Activated naive CD8-positive, alpha-beta T cell treated with anti-CD3 and anti-CD28 coated beads, Interleukin-2, amount 50 U/mL, for 24 hours (primary cell): ENCODE data around the gene MORC1.

Experiments
- ATAC-seq: fragments of 150-1000 bp; cut with Tn5 transposase; one replicate; pipeline ENCODE4 v1.10.0; 2021
- DNase-seq: peaks from one replicate; pipeline ENCODE4 v3.0.0; 2021
- H3K27ac Mint-ChIP-seq: one replicate; pipeline ENCODE4 v1.8.0; 2021; ENCODE audit warnings: mild to moderate bottlenecking, mixed read lengths
- H3K27me3 Mint-ChIP-seq: one replicate; pipeline ENCODE4 v1.8.0; 2021; ENCODE audit warnings: mixed read lengths
- H3K36me3 Mint-ChIP-seq: one replicate; pipeline ENCODE4 v1.8.0; 2021; ENCODE audit warnings: low read depth, mixed read lengths
- H3K4me1 Mint-ChIP-seq: one replicate; pipeline ENCODE4 v1.8.0; 2021; ENCODE audit warnings: mixed read lengths
- H3K4me3 Mint-ChIP-seq: one replicate; pipeline ENCODE4 v1.8.0; 2021; ENCODE audit warnings: mild to moderate bottlenecking, moderate library complexity, mixed read lengths
- H3K9me3 Mint-ChIP-seq: one replicate; pipeline ENCODE4 v1.8.0; 2021; ENCODE audit warnings: mixed read lengths

Gene MORC1

GRCh38 chr3:108953700-108954099, 164.2 kb downstream of the MORC1 start, which contains the start of gene GUCA1C:
Gene GUCA1C, minus strand, starts transcription at chr3:108953879. Its CDS starts 117 bp downstream, at chr3:108953762.
- no peaks in the 10 kb centered on the region for H3K36me3 Mint-ChIP-seq
- no peaks in the 10 kb centered on the region for H3K4me1 Mint-ChIP-seq
- H3K27me3 Mint-ChIP-seq: peaks cover 14% of the 10 kb centered on the region
- ATAC-seq: no peak
- no peak within 1 kb of the TSS for H3K4me3 Mint-ChIP-seq
- no peak for DNase-seq
- no peaks in the 10 kb centered on the region for H3K9me3 Mint-ChIP-seq
- no peak within 1 kb of the TSS for H3K27ac Mint-ChIP-seq

DNA sequence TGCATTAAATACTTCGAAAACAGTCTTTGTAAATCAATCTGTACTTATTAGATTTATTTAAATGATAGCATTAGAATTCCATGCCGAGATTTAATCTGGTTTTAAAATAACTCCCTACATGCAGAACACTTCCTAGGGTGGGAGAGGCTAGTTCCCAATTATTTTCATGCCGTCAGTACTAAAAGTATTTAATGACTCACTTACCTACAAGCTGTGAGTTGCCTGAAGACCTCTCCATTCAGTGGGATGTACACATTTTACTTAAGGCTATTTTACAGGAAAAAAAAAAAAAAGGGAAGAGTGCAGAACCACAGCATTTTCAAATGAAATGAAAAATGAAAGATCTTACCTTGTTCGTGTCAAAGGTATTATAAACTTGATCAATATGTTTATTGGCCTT, 164.7 kb downstream of the MORC1 start:
- Mint-ChIP-seq H3K27ac (no peak overlapping the region), H3K4me3 (no peak overlapping the region), H3K27me3 (peaks cover 14% of the 10 kb centered on the region), H3K4me1 (no peaks in the 10 kb centered on the region), H3K36me3 (no peaks in the 10 kb centered on the region), H3K9me3 (no peaks in the 10 kb centered on the region)
- DNase-seq (no peak), ATAC-seq (no peak)

- Mint-ChIP-seq H3K4me3 (no peak overlapping the region), H3K4me1 (no peaks in the 10 kb centered on the region), H3K9me3 (no peaks in the 10 kb centered on the region), H3K27me3 (peaks cover 14% of the 10 kb centered on the region), H3K36me3 (no peaks in the 10 kb centered on the region), H3K27ac (no peak overlapping the region)
- DNase-seq (no peak), ATAC-seq (no peak)
Measured at GRCh38 chr3:108951820-108952501, 166.0 kb downstream of the MORC1 start.

DNA sequence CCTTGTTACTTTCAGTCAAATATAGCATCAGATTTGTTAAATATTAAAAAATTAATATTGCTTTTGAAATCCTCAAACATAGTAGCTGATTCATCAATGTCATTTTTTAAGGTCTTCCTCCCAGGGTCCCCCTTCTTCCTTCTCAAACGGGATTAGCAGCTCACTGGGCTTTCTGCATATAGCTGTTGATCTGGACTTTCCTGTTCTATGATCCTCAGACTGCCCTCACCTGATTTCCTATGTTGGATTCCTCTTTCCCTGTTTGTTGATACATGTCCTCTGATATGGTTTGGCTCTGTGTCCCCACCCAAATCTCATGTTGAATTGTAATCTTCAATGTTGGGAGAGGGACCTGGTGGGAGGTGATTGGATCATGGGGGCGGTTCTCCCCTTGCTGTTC, 170.1 kb downstream of the MORC1 start:
- Mint-ChIP-seq H3K36me3 (no peaks in the 10 kb centered on the region), H3K4me3 (no peak overlapping the region), H3K9me3 (no peaks in the 10 kb centered on the region), H3K4me1 (no peaks in the 10 kb centered on the region), H3K27me3 (peaks cover 5% of the 10 kb centered on the region), H3K27ac (no peak overlapping the region)
- ATAC-seq (no peak), DNase-seq (no peak)

GRCh38 chr3:108946292-108947285, 171.3 kb downstream of the MORC1 start:
- no peaks in the 10 kb centered on the region for H3K36me3 Mint-ChIP-seq
- H3K27ac Mint-ChIP-seq: no peak overlapping the region
- H3K9me3 Mint-ChIP-seq: no peaks in the 10 kb centered on the region
- H3K4me1 Mint-ChIP-seq: no peaks in the 10 kb centered on the region
- no peak overlapping the region for H3K4me3 Mint-ChIP-seq
- H3K27me3 Mint-ChIP-seq: peaks cover 2% of the 10 kb centered on the region
- ATAC-seq (peak; percentile 33), DNase-seq (no peak)

DNA sequence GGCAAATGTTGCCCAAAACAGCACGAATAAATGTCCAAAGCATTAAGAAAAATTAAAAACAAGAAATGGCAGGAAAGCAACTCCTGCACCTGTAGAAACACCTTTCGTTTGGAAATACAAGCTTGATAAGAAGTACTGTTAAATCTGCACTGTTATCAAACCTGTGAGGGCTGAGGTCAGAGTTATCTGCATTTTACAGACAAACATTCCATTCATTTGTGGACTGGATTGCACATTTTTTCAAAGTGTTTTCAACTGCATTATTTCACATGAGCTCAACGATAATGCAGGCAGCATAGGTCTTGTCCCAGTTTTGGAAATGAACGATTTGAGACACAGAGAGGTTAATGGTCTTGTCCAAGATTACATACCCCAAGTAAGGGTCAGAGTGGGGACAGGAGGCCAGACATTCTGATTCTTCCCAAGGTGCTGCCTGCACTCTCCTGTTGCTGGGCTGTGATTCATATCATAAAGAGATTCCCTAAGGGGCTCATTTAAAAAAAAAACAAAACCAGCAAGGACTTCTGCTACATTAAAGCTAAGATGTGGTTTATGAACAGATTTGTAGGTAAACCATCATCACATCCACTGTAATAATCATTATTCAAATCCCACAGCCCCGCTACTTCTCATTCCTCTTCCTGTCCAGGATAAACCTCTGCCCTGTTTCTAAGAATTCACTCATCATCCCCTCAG, 177.2 kb downstream of the MORC1 start:
- Mint-ChIP-seq H3K4me3 (no peak overlapping the region), H3K9me3 (no peaks in the 10 kb centered on the region), H3K4me1 (no peaks in the 10 kb centered on the region), H3K27ac (no peak overlapping the region), H3K27me3 (no peaks in the 10 kb centered on the region), H3K36me3 (no peaks in the 10 kb centered on the region)
- ATAC-seq: no peak
- no peak for DNase-seq

DNA sequence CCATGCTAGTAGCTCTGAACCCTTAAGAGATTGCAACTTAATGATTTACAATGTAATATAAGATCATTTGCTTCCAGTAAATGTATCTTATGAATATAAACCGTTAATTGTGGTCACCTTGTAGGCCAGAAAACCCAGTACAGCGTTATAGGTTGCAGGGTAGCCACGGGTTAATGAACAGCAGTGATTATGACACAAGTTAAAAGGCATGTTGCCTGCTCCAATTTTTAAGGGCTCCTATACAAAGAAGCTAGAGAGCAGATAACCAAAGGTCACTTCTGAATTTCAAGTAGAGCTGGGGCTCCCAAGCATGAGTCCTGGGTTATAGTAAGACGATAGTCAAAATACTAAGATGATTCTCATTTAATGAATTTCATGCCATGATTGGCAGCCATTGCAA, 177.8 kb downstream of the MORC1 start:
- Mint-ChIP-seq H3K36me3 (no peaks in the 10 kb centered on the region), H3K27ac (no peak overlapping the region), H3K27me3 (no peaks in the 10 kb centered on the region), H3K4me1 (no peaks in the 10 kb centered on the region), H3K9me3 (no peaks in the 10 kb centered on the region), H3K4me3 (no peak overlapping the region)
- DNase-seq (no peak), ATAC-seq (no peak)

DNA sequence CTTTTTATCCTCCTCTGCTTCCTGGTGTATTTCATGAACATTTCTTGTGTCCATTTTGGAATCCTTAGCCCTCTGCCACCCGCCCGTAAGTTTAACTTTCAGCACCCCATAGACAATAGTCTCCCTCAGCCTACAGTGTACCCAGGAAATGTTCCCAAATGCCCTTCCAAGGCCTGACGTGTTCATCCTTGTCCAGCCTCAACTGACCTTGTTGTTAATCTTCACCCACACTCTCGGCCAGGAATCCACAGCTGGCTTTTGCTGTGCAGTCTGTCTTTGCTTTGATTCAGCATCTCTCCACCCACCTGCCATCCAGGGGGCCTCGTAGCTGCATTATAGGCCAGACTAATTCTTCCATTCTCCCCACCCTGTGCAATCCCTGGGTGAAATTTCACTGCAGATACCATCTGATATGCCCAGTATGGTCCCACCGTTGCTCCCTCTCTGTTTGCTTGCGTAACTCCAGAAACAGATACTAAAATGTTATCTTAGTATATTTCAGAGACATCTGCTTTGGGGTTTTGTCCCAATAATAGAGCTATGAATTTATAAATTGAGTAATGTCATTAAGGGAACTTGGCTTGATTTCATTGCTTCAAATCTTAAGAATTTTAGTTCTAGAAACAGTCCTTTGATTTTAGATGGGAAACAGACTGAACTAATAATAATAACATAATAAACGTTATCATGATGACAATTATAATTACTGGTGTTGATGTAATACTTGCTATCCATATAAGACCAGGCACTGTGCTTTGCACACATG, 180.8 kb downstream of the MORC1 start:
- Mint-ChIP-seq H3K27ac (no peak overlapping the region), H3K27me3 (peaks cover 3% of the 10 kb centered on the region), H3K4me1 (no peaks in the 10 kb centered on the region), H3K36me3 (no peaks in the 10 kb centered on the region), H3K4me3 (no peak overlapping the region), H3K9me3 (peaks cover 4% of the 10 kb centered on the region)
- ATAC-seq (no peak), DNase-seq (no peak)

- no peak overlapping the region for H3K27ac Mint-ChIP-seq
- no peaks in the 10 kb centered on the region for H3K4me1 Mint-ChIP-seq
- ATAC-seq (no peak), DNase-seq (no peak)
- H3K9me3 Mint-ChIP-seq: peaks cover 18% of the 10 kb centered on the region
- no peak overlapping the region for H3K4me3 Mint-ChIP-seq
- no peaks in the 10 kb centered on the region for H3K36me3 Mint-ChIP-seq
- peaks cover 7% of the 10 kb centered on the region for H3K27me3 Mint-ChIP-seq
Measured at GRCh38 chr3:108931035-108931434, 186.9 kb downstream of the MORC1 start.

- ATAC-seq (no peak), DNase-seq (no peak)
- H3K4me1 Mint-ChIP-seq: peaks cover 6% of the 10 kb centered on the region
- H3K36me3 Mint-ChIP-seq: no peaks in the 10 kb centered on the region
- peaks cover 2% of the 10 kb centered on the region for H3K27me3 Mint-ChIP-seq
- no peak overlapping the region for H3K27ac Mint-ChIP-seq
- no peak overlapping the region for H3K4me3 Mint-ChIP-seq
- H3K9me3 Mint-ChIP-seq: no peaks in the 10 kb centered on the region
Measured at GRCh38 chr3:108918866-108919265, 199.1 kb downstream of the MORC1 start.

GRCh38 chr3:108914774-108915641, 202.9 kb downstream of the MORC1 start:
- H3K36me3 Mint-ChIP-seq: no peaks in the 10 kb centered on the region
- ATAC-seq: peak; percentile 88
- no peaks in the 10 kb centered on the region for H3K9me3 Mint-ChIP-seq
- peak; percentile 52 for DNase-seq
- no peak overlapping the region for H3K4me3 Mint-ChIP-seq
- H3K27ac Mint-ChIP-seq: no peak overlapping the region
- H3K27me3 Mint-ChIP-seq: no peaks in the 10 kb centered on the region
- peaks cover 6% of the 10 kb centered on the region for H3K4me1 Mint-ChIP-seq

DNA sequence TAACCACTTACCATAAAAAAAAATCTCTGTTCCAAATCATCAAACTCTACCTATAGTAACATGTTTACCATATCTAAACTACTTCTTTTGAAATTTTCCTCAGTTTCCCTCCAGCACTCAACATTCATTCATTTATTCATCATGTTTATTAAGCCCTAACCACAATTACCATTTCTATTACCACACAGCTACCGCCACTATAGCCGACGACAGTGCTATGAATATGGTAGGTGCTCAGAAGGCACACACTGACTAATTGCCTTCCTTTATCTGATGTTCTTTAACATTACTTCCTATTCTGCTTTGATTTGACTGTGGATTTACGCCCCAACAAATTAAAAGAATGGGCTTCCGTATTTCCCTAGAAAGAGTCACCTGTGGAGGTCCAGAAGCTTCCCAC, 208.1 kb downstream of the MORC1 start:
- ATAC-seq (no peak), DNase-seq (no peak)
- H3K4me3 Mint-ChIP-seq: no peak overlapping the region
- H3K27me3 Mint-ChIP-seq: no peaks in the 10 kb centered on the region
- H3K36me3 Mint-ChIP-seq: no peaks in the 10 kb centered on the region
- H3K27ac Mint-ChIP-seq: no peak overlapping the region
- H3K9me3 Mint-ChIP-seq: no peaks in the 10 kb centered on the region
- peaks cover 3% of the 10 kb centered on the region for H3K4me1 Mint-ChIP-seq
